ENCODE data around the gene PHEX.

GRCh38 chrX:22021751-22022324 lies 10.3 kb upstream of the PHEX start:
- TF ChIP-seq, protein P1, sequence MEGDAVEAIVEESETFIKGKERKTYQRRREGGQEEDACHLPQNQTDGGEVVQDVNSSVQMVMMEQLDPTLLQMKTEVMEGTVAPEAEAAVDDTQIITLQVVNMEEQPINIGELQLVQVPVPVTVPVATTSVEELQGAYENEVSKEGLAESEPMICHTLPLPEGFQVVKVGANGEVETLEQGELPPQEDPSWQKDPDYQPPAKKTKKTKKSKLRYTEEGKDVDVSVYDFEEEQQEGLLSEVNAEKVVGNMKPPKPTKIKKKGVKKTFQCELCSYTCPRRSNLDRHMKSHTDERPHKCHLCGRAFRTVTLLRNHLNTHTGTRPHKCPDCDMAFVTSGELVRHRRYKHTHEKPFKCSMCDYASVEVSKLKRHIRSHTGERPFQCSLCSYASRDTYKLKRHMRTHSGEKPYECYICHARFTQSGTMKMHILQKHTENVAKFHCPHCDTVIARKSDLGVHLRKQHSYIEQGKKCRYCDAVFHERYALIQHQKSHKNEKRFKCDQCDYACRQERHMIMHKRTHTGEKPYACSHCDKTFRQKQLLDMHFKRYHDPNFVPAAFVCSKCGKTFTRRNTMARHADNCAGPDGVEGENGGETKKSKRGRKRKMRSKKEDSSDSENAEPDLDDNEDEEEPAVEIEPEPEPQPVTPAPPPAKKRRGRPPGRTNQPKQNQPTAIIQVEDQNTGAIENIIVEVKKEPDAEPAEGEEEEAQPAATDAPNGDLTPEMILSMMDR (conservative IDR thresholded peaks at IDR 0.05): no peak
- TF ChIP-seq ZFX (IDR thresholded peaks at IDR 0.05): no peak

Measured in C4-2B (cell line).